ENCODE measurements around the gene BIRC3. TPM values are rescaled to one million over a fixed set of nuclear protein-coding genes. Genes with fewer than 3 reads are reported as not detected.

The BIRC3 gene
- total RNA-seq, 4 donors from 2014 or later = 5.2 to 8.1 (median 7.7) TPM

DNA sequence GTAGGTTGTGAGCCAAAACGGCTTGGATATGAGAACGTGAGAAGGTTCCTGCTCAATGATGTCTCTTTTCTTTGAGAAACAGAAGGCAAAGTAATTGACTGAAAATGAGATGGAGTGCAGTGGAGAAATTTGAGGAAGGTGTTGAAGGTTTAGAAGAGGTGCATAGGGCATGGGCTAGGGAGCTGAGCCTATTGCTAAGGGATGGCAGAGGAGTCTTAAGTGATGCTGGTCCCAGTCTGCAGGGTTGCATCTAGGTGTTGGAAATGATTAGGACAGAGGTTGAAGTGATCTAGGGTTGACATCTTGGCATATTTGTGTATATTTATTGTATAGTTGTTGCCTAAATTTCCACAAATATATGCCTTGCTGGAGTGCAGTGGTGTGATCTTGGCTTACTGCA, 2.3 kb downstream of the BIRC3 start:
- TF ChIP-seq, protein P1, sequence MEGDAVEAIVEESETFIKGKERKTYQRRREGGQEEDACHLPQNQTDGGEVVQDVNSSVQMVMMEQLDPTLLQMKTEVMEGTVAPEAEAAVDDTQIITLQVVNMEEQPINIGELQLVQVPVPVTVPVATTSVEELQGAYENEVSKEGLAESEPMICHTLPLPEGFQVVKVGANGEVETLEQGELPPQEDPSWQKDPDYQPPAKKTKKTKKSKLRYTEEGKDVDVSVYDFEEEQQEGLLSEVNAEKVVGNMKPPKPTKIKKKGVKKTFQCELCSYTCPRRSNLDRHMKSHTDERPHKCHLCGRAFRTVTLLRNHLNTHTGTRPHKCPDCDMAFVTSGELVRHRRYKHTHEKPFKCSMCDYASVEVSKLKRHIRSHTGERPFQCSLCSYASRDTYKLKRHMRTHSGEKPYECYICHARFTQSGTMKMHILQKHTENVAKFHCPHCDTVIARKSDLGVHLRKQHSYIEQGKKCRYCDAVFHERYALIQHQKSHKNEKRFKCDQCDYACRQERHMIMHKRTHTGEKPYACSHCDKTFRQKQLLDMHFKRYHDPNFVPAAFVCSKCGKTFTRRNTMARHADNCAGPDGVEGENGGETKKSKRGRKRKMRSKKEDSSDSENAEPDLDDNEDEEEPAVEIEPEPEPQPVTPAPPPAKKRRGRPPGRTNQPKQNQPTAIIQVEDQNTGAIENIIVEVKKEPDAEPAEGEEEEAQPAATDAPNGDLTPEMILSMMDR (IDR thresholded peaks at IDR 0.05; ENCODE audit: low read depth) = no peak

DNA sequence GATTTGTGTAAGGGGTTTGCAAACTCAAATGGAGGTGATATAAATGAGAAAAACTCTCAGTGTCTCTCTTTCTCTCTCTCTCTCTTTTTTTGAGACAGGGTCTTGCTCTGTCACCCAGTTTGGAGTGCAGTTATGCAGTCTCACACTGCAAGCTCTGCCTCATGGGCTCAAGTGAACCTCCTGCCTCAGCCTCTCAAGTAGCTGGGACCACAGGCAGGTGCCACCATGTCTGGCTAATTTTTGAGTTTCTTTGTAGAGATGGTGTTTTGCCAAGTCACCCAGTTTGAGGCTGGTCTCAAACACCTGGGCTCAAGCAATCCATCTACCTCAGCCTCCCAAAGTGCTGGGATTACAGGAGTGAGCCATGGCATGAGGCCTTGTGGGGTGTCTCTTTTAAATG, 2.9 kb downstream of the BIRC3 start:
- TF ChIP-seq, protein P1 (IDR thresholded peaks at IDR 0.05; ENCODE audit: low read depth) = no peak

DNA sequence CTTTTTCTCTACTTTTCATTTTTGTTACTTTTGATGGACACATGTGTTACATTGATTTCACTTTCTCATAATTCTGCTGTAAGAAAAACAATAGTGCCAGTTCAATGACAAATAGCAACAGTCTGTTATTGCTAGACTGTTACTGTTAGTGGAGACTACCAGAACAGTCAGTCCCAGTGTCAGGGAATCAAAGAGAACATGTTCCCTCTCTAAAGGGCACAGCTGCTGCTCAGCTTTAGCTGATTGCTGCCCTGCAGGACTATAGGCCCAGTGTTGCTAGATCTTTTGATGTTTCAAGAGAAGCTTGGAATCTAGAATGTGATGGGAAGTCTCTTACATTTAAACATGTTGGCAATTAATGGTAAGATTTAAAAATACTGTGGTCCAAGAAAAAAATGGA, 3.4 kb downstream of the BIRC3 start:
- TF ChIP-seq, protein P1 (IDR thresholded peaks at IDR 0.05; ENCODE audit: low read depth) = no peak

DNA sequence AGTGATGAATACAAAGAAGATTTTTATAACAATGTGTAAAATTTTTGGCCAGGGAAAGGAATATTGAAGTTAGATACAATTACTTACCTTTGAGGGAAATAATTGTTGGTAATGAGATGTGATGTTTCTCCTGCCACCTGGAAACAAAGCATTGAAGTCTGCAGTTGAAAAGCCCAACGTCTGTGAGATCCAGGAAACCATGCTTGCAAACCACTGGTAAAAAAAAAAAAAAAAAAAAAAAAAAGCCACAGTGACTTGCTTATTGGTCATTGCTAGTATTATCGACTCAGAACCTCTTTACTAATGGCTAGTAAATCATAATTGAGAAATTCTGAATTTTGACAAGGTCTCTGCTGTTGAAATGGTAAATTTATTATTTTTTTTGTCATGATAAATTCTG, 5.3 kb downstream of the BIRC3 start:
- TF ChIP-seq, protein P1 (IDR thresholded peaks at IDR 0.05; ENCODE audit: low read depth) = no peak

DNA sequence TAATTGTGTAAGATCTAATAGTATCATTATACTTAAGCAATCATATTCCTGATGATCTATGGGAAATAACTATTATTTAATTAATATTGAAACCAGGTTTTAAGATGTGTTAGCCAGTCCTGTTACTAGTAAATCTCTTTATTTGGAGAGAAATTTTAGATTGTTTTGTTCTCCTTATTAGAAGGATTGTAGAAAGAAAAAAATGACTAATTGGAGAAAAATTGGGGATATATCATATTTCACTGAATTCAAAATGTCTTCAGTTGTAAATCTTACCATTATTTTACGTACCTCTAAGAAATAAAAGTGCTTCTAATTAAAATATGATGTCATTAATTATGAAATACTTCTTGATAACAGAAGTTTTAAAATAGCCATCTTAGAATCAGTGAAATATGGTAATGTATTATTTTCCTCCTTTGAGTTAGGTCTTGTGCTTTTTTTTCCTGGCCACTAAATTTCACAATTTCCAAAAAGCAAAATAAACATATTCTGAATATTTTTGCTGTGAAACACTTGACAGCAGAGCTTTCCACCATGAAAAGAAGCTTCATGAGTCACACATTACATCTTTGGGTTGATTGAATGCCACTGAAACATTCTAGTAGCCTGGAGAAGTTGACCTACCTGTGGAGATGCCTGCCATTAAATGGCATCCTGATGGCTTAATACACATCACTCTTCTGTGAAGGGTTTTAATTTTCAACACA, 6.4 kb downstream of the BIRC3 start:
- TF ChIP-seq, protein P1 (IDR thresholded peaks at IDR 0.05; ENCODE audit: low read depth) = no peak

DNA sequence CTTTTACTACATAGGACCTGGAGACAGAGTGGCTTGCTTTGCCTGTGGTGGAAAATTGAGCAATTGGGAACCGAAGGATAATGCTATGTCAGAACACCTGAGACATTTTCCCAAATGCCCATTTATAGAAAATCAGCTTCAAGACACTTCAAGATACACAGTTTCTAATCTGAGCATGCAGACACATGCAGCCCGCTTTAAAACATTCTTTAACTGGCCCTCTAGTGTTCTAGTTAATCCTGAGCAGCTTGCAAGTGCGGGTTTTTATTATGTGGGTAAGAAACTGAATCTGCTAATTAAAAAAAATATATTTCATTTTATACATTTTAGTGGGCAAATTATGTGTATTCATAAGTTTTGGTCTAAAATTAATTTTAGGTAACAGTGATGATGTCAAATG, 7.8 kb downstream of the BIRC3 start:
- TF ChIP-seq, protein P1 (IDR thresholded peaks at IDR 0.05; ENCODE audit: low read depth) = no peak

DNA sequence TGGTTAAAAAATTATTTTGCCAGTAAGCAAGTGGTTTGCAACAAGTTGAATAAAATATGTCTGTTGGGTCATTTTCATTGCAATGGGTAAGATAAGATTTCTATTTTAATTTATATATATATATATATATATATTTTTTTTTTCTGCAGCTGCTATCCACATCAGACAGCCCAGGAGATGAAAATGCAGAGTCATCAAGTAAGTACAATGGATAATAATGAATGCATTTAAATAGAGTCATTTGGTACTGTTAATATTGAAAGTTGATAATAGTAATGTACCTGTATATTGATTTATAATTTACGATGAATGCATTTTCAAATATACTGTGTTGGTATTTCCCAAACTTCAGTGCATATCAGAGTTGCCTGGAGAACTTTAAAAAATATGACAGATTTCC, 11.5 kb downstream of the BIRC3 start:
- TF ChIP-seq, protein P1 (IDR thresholded peaks at IDR 0.05; ENCODE audit: low read depth) = no peak
